IPS DF 6.9 (cell line): ENCODE data around the gene DSE.

Experiments used
- DNase-seq: peaks from one replicate; pipeline ENCODE4 v3.0.0-alpha.2; 2013; ENCODE audit warnings: low read depth, low spot score
- H3K27ac ChIP-seq: one replicate; pipeline ENCODE4 v1.5.1; 2013; ENCODE audit warnings: low read length, control low read depth
- H3K27me3 ChIP-seq: 2 replicates; pipeline ENCODE4 v1.6.1; 2013; ENCODE audit warnings: mild to moderate bottlenecking, low read length; ENCODE audit not compliant: control insufficient read depth, insufficient read depth
- H3K36me3 ChIP-seq: 2 replicates; pipeline ENCODE4 v1.6.1; 2013; ENCODE audit warnings: low read length; ENCODE audit not compliant: control insufficient read depth, insufficient read depth
- H3K4me1 ChIP-seq: 2 replicates; pipeline ENCODE4 v1.6.1; 2013; ENCODE audit warnings: low read length; ENCODE audit not compliant: control insufficient read depth, insufficient read depth
- H3K4me3 ChIP-seq: 2 replicates; pipeline ENCODE4 v1.5.1; 2013; ENCODE audit warnings: mild to moderate bottlenecking, low read length
- H3K9me3 ChIP-seq: 2 replicates; pipeline ENCODE4 v1.6.1; 2013; ENCODE audit warnings: low read length, inconsistent platforms; ENCODE audit not compliant: control insufficient read depth, insufficient read depth
- WGBS: extraction: QIAGEN DNeasy Blood & Tissue Kit; methylation state at CpG from one replicate; pipeline ENCODE4 v1.1.7; 2013; ENCODE audit warnings: mixed read lengths, missing lambda C conversion rate; ENCODE audit not compliant: insufficient read length, insufficient coverage; 5-methylcytosine and 5-hydroxymethylcytosine counted together

DSE gene

GRCh38 chr6:116397914-116398313 lies 27.2 kb downstream of the DSE start:
- no peak overlapping the region for H3K27ac ChIP-seq
- H3K36me3 ChIP-seq = no peaks in the 10 kb centered on the region
- no peaks in the 10 kb centered on the region for H3K4me1 ChIP-seq
- H3K4me3 ChIP-seq = no peak overlapping the region
- no peak for DNase-seq
- no peaks in the 10 kb centered on the region for H3K27me3 ChIP-seq
- no peaks in the 10 kb centered on the region for H3K9me3 ChIP-seq
- no CpG with 5 or more reads among the region's 1 CpG for WGBS

GRCh38 chr6:116398316-116399010 lies 27.7 kb downstream of the DSE start:
- Histone ChIP-seq H3K27ac (no peak overlapping the region), H3K9me3 (no peaks in the 10 kb centered on the region), H3K4me3 (no peak overlapping the region), H3K27me3 (no peaks in the 10 kb centered on the region), H3K4me1 (no peaks in the 10 kb centered on the region), H3K36me3 (no peaks in the 10 kb centered on the region)
- DNase-seq = no peak
- no CpG with 5 or more reads among the region's 2 CpGs for WGBS

GRCh38 chr6:116399287-116399686 lies 28.5 kb downstream of the DSE start:
- Histone ChIP-seq H3K27ac (no peak overlapping the region), H3K36me3 (no peaks in the 10 kb centered on the region), H3K4me1 (no peaks in the 10 kb centered on the region), H3K4me3 (no peak overlapping the region), H3K9me3 (no peaks in the 10 kb centered on the region), H3K27me3 (no peaks in the 10 kb centered on the region)
- no CpG with 5 or more reads among the region's 12 CpGs for WGBS
- DNase-seq = no peak

GRCh38 chr6:116400328-116400727 lies 29.6 kb downstream of the DSE start:
- no peak for DNase-seq
- no peaks in the 10 kb centered on the region for H3K36me3 ChIP-seq
- WGBS = no CpG with 5 or more reads among the region's 1 CpG
- no peak overlapping the region for H3K27ac ChIP-seq
- H3K4me1 ChIP-seq = no peaks in the 10 kb centered on the region
- H3K4me3 ChIP-seq = no peak overlapping the region
- no peaks in the 10 kb centered on the region for H3K9me3 ChIP-seq
- H3K27me3 ChIP-seq = no peaks in the 10 kb centered on the region

GRCh38 chr6:116402108-116402937 lies 31.6 kb downstream of the DSE start:
- Histone ChIP-seq H3K9me3 (no peaks in the 10 kb centered on the region), H3K36me3 (no peaks in the 10 kb centered on the region), H3K27me3 (no peaks in the 10 kb centered on the region), H3K4me1 (peaks cover 4% of the 10 kb centered on the region), H3K27ac (no peak overlapping the region), H3K4me3 (no peak overlapping the region)
- no CpG with 5 or more reads among the region's 2 CpGs for WGBS
- DNase-seq = no peak

- H3K4me3 ChIP-seq = no peak overlapping the region
- H3K27ac ChIP-seq = no peak overlapping the region
- H3K4me1 ChIP-seq = peaks cover 4% of the 10 kb centered on the region
- H3K36me3 ChIP-seq = no peaks in the 10 kb centered on the region
- no peak for DNase-seq
- H3K9me3 ChIP-seq = no peaks in the 10 kb centered on the region
- WGBS = no CpG with 5 or more reads among the region's 1 CpG
- H3K27me3 ChIP-seq = no peaks in the 10 kb centered on the region
Observed at GRCh38 chr6:116403205-116403604, 32.5 kb downstream of the DSE start.

- WGBS = no CpG with 5 or more reads among the region's 3 CpGs
- H3K4me3 ChIP-seq = no peak overlapping the region
- no peaks in the 10 kb centered on the region for H3K9me3 ChIP-seq
- H3K27ac ChIP-seq = no peak overlapping the region
- DNase-seq = no peak
- H3K27me3 ChIP-seq = no peaks in the 10 kb centered on the region
- no peaks in the 10 kb centered on the region for H3K36me3 ChIP-seq
- H3K4me1 ChIP-seq = peaks cover 4% of the 10 kb centered on the region
Observed at GRCh38 chr6:116404696-116405095, 33.9 kb downstream of the DSE start.

- H3K4me1 ChIP-seq = peaks cover 4% of the 10 kb centered on the region
- no peak overlapping the region for H3K4me3 ChIP-seq
- H3K27ac ChIP-seq = peak overlapping the region; percentile 69
- WGBS = no CpG with 5 or more reads among the region's 5 CpGs
- no peaks in the 10 kb centered on the region for H3K36me3 ChIP-seq
- DNase-seq = no peak
- no peaks in the 10 kb centered on the region for H3K9me3 ChIP-seq
- H3K27me3 ChIP-seq = no peaks in the 10 kb centered on the region
Observed at GRCh38 chr6:116405138-116405537, 34.4 kb downstream of the DSE start.

GRCh38 chr6:116405652-116406356 lies 35.1 kb downstream of the DSE start:
- H3K9me3 ChIP-seq = no peaks in the 10 kb centered on the region
- no peaks in the 10 kb centered on the region for H3K27me3 ChIP-seq
- no peak overlapping the region for H3K27ac ChIP-seq
- H3K4me1 ChIP-seq = peaks cover 4% of the 10 kb centered on the region
- no peaks in the 10 kb centered on the region for H3K36me3 ChIP-seq
- DNase-seq = no peak
- WGBS = no CpG with 5 or more reads among the region's 8 CpGs
- no peak overlapping the region for H3K4me3 ChIP-seq

GRCh38 chr6:116406678-116407345 lies 36.1 kb downstream of the DSE start:
- Histone ChIP-seq H3K4me3 (no peak overlapping the region), H3K27me3 (no peaks in the 10 kb centered on the region), H3K36me3 (no peaks in the 10 kb centered on the region), H3K27ac (no peak overlapping the region), H3K9me3 (no peaks in the 10 kb centered on the region), H3K4me1 (peaks cover 4% of the 10 kb centered on the region)
- 100% methylated on average over 1 of the region's 4 CpGs for WGBS
- DNase-seq = no peak
